Loucy (cell line): ENCODE results near the gene TUBB2B.

Experiments used
- H2AFZ ChIP-seq: fragments of 200-600 bp; sonication (generic); 2 replicates; pipeline ENCODE4 v1.6.0; 2016; ENCODE audit warnings: antibody characterized with exemption, mild to moderate bottlenecking, low read length, moderate library complexity
- H3F3A ChIP-seq: fragments of 200-600 bp; 2 replicates; pipeline ENCODE4 v1.6.0; 2016; ENCODE audit warnings: antibody characterized with exemption, low read depth, mild to moderate bottlenecking
- H3K27me3 ChIP-seq: fragments of 200-600 bp; sonication (generic); 2 replicates; pipeline ENCODE4 v1.6.1; 2014; ENCODE audit warnings: low read length, mild to moderate bottlenecking; ENCODE audit not compliant: insufficient read depth, poor library complexity, severe bottlenecking
- H3K36me3 ChIP-seq: fragments of 200-600 bp; sonication (generic); 2 replicates; pipeline ENCODE4 v1.6.1; 2016; ENCODE audit warnings: low read length; ENCODE audit not compliant: insufficient read depth
- H3K4me1 ChIP-seq: fragments of 200-600 bp; sonication (generic); 2 replicates; pipeline ENCODE4 v1.5.1; 2014; ENCODE audit warnings: low read length, mild to moderate bottlenecking; ENCODE audit not compliant: insufficient read depth, poor library complexity, severe bottlenecking
- H3K4me2 ChIP-seq: fragments of 200-600 bp; sonication (generic); 2 replicates; pipeline ENCODE4 v1.6.0; 2014; ENCODE audit warnings: antibody characterized with exemption, low read length, low read depth, mild to moderate bottlenecking; ENCODE audit not compliant: poor library complexity, severe bottlenecking
- H3K4me3 ChIP-seq: fragments of 200-600 bp; sonication (generic); 2 replicates; pipeline ENCODE4 v1.5.1; 2014; ENCODE audit warnings: low read length, mild to moderate bottlenecking, mixed read lengths; ENCODE audit not compliant: poor library complexity, severe bottlenecking
- H3K79me2 ChIP-seq: fragments of 200-600 bp; sonication (generic); 2 replicates; pipeline ENCODE4 v1.6.1; 2014; ENCODE audit warnings: low read length; ENCODE audit not compliant: insufficient read depth
- H3K9ac ChIP-seq: fragments of 200-600 bp; sonication (generic); 2 replicates; pipeline ENCODE4 v1.6.0; 2014; ENCODE audit warnings: mild to moderate bottlenecking, low read depth, low read length, moderate library complexity; ENCODE audit not compliant: poor library complexity, severe bottlenecking
- H3K9me2 ChIP-seq: fragments of 200-600 bp; sonication (generic); replicated peaks from 2 replicates; pipeline ENCODE4 v1.6.1; 2016; ENCODE audit warnings: low read depth, low read length, mixed read lengths
- H3K9me3 ChIP-seq: fragments of 200-600 bp; sonication (generic); 2 replicates; pipeline ENCODE4 v1.6.1; 2014; ENCODE audit warnings: mild to moderate bottlenecking, antibody characterized with exemption, low read length, low read depth; ENCODE audit not compliant: insufficient read depth
- H4K20me1 ChIP-seq: fragments of 200-600 bp; sonication (generic); 2 replicates; pipeline ENCODE4 v1.6.0; 2014; ENCODE audit warnings: antibody characterized with exemption, low read length, mild to moderate bottlenecking; ENCODE audit not compliant: insufficient read depth, poor library complexity, severe bottlenecking
- EZH2phosphoT487 ChIP-seq: fragments of 200-600 bp; IDR thresholded peaks from 2 replicates; pipeline ENCODE4 v1.6.1; 2018; ENCODE audit warnings: antibody characterized with exemption, mild to moderate bottlenecking, moderate library complexity, borderline replicate concordance
- TF ChIP-seq, protein P1 (sequence below): fragments of 200-600 bp; sonication (generic); conservative IDR thresholded peaks from 2 replicates; pipeline ENCODE4 v1.5.1; 2014; ENCODE audit warnings: mild to moderate bottlenecking, antibody characterized with exemption, low read length

The TUBB2B gene

GRCh38 chr6:3210024-3210610 is 17.3 kb downstream of the TUBB2B start:
- H3K9me2 ChIP-seq = no peaks in the 10 kb centered on the region
- no peak overlapping the region for H3K9ac ChIP-seq
- H3K4me1 ChIP-seq = no peaks in the 10 kb centered on the region
- H3K79me2 ChIP-seq = no peaks in the 10 kb centered on the region
- H3K36me3 ChIP-seq = no peaks in the 10 kb centered on the region
- H3K27me3 ChIP-seq = no peaks in the 10 kb centered on the region
- TF ChIP-seq, protein P1, sequence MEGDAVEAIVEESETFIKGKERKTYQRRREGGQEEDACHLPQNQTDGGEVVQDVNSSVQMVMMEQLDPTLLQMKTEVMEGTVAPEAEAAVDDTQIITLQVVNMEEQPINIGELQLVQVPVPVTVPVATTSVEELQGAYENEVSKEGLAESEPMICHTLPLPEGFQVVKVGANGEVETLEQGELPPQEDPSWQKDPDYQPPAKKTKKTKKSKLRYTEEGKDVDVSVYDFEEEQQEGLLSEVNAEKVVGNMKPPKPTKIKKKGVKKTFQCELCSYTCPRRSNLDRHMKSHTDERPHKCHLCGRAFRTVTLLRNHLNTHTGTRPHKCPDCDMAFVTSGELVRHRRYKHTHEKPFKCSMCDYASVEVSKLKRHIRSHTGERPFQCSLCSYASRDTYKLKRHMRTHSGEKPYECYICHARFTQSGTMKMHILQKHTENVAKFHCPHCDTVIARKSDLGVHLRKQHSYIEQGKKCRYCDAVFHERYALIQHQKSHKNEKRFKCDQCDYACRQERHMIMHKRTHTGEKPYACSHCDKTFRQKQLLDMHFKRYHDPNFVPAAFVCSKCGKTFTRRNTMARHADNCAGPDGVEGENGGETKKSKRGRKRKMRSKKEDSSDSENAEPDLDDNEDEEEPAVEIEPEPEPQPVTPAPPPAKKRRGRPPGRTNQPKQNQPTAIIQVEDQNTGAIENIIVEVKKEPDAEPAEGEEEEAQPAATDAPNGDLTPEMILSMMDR = no peak
- TF ChIP-seq EZH2phosphoT487 = no peak
- H2AFZ ChIP-seq = no peak overlapping the region
- H3K9me3 ChIP-seq = no peaks in the 10 kb centered on the region
- H3K4me3 ChIP-seq = no peak overlapping the region
- H3F3A ChIP-seq = no peaks in the 10 kb centered on the region
- H4K20me1 ChIP-seq = no peaks in the 10 kb centered on the region
- no peak overlapping the region for H3K4me2 ChIP-seq

DNA sequence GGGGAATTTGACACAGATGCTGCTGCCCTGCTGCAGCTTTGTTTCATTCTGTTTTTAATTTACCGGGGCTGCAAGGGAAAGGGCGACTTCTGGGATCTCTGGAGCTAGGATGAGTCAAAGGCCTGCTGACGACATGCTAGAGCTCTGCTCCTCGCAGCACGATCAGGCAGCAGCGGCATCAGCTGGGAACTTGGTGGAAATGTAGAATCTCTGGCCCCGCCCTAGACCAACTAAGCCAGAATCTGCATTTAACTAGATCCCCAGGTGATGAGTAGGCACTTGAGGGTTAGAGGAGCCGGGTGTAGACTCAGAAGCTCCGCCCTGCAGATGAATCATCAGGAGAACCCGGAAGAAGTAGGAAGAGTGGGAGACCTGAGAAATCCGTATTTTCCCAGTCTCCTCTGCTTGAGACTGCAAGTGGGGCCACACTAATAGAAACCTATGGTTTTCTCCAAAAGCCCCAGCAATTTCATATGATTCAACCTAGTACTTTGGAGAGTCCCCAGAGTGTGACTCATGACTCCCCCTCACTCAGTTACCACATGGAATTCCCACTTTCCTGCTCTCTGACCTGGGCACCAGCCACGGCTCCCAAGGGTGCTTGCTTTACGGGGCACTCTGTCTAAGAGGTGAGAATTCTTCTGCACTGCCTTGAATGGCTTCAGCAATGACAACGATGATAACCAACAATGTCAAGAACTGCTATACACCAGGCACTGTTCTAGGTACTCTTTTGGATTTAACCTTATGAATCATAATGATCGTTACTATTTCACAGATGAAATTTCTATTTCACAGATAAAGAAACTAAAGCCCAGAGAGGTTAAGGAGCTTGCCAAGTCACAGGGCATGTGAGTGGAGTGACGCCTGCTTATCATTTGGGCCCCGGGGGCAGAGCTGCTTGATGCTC is 18.1 kb downstream of the TUBB2B start:
- no peaks in the 10 kb centered on the region for H3K79me2 ChIP-seq
- no peaks in the 10 kb centered on the region for H3K27me3 ChIP-seq
- no peak overlapping the region for H3K9ac ChIP-seq
- no peaks in the 10 kb centered on the region for H4K20me1 ChIP-seq
- no peaks in the 10 kb centered on the region for H3K9me2 ChIP-seq
- H3K4me1 ChIP-seq = no peaks in the 10 kb centered on the region
- no peak overlapping the region for H3K4me3 ChIP-seq
- no peaks in the 10 kb centered on the region for H3K36me3 ChIP-seq
- H3F3A ChIP-seq = no peaks in the 10 kb centered on the region
- no peaks in the 10 kb centered on the region for H3K9me3 ChIP-seq
- TF ChIP-seq EZH2phosphoT487 = no peak
- TF ChIP-seq, protein P1 = no peak
- no peak overlapping the region for H3K4me2 ChIP-seq
- H2AFZ ChIP-seq = no peak overlapping the region

- Histone ChIP-seq H3K4me1 (no peaks in the 10 kb centered on the region), H3K4me3 (no peak overlapping the region), H3K9me2 (no peaks in the 10 kb centered on the region), H2AFZ (no peak overlapping the region), H3K9me3 (no peaks in the 10 kb centered on the region), H3K27me3 (no peaks in the 10 kb centered on the region), H3K9ac (no peak overlapping the region), H4K20me1 (no peaks in the 10 kb centered on the region), H3F3A (no peaks in the 10 kb centered on the region), H3K4me2 (no peak overlapping the region), H3K79me2 (no peaks in the 10 kb centered on the region), H3K36me3 (no peaks in the 10 kb centered on the region)
- no peak for TF ChIP-seq EZH2phosphoT487
- TF ChIP-seq, protein P1 = no peak
These were observed 18.7 kb downstream of the TUBB2B start for GRCh38 chr6:3208775-3209113.
